ENCODE measurements around the gene THSD7B. TPM values are rescaled to one million over a fixed set of nuclear protein-coding genes. Genes with fewer than 3 reads are reported as not detected.

Gene THSD7B
- polyA plus RNA-seq, 1 experiment: not detected

- DNase-seq (ENCODE audit: low read depth, low spot score): no peak
- ChIA-PET POLR2A (no interaction called here), CTCF (no interaction called here)
- Histone ChIP-seq H3K27ac (ENCODE audit: low read depth, low read length) (no peak overlapping the region), H3K4me3 (ENCODE audit: low read depth, low read length) (no peak overlapping the region), H3K9me3 (ENCODE audit: control insufficient read depth, insufficient read depth, low read length) (peaks cover 16% of the 10 kb centered on the region), H3K27me3 (ENCODE audit: control insufficient read depth, insufficient read depth, low read length) (no peaks in the 10 kb centered on the region)
- TF ChIP-seq CTCF (IDR thresholded peaks at IDR 0.05; ENCODE audit: low read depth, low read length): no peak
Measured at GRCh38 chr2:137254052-137254451, 488.7 kb downstream of the THSD7B start.

GRCh38 chr2:137255345-137255744, 490.0 kb downstream of the THSD7B start:
- no peak for DNase-seq (ENCODE audit: low read depth, low spot score)
- ChIA-PET CTCF (no interaction called here), POLR2A (no interaction called here)
- no peak for TF ChIP-seq CTCF (IDR thresholded peaks at IDR 0.05; ENCODE audit: low read depth, low read length)
- no peak overlapping the region for H3K4me3 ChIP-seq (ENCODE audit: low read depth, low read length)
- no peak overlapping the region for H3K27ac ChIP-seq (ENCODE audit: low read depth, low read length)
- peaks cover 17% of the 10 kb centered on the region for H3K9me3 ChIP-seq (ENCODE audit: control insufficient read depth, insufficient read depth, low read length)
- no peaks in the 10 kb centered on the region for H3K27me3 ChIP-seq (ENCODE audit: control insufficient read depth, insufficient read depth, low read length)

- no peak overlapping the region for H3K27ac ChIP-seq (ENCODE audit: low read depth, low read length)
- POLR2A ChIA-PET: no interaction called here
- CTCF ChIA-PET: no interaction called here
- no peaks in the 10 kb centered on the region for H3K27me3 ChIP-seq (ENCODE audit: control insufficient read depth, insufficient read depth, low read length)
- no peak for DNase-seq (ENCODE audit: low read depth, low spot score)
- TF ChIP-seq CTCF (IDR thresholded peaks at IDR 0.05; ENCODE audit: low read depth, low read length): no peak
- peaks cover 19% of the 10 kb centered on the region for H3K9me3 ChIP-seq (ENCODE audit: control insufficient read depth, insufficient read depth, low read length)
- no peak overlapping the region for H3K4me3 ChIP-seq (ENCODE audit: low read depth, low read length)
Measured at GRCh38 chr2:137255990-137256389, 490.6 kb downstream of the THSD7B start.

- no peaks in the 10 kb centered on the region for H3K27me3 ChIP-seq (ENCODE audit: control insufficient read depth, insufficient read depth, low read length)
- peaks cover 7% of the 10 kb centered on the region; the same call in 1 of the 2 replicates for H3K9me3 ChIP-seq (ENCODE audit: control insufficient read depth, insufficient read depth, low read length)
- ChIA-PET CTCF (no interaction called here), POLR2A (no interaction called here)
- DNase-seq (ENCODE audit: low read depth, low spot score): no peak
- H3K4me3 ChIP-seq (ENCODE audit: low read depth, low read length): no peak overlapping the region
- TF ChIP-seq CTCF (IDR thresholded peaks at IDR 0.05; ENCODE audit: low read depth, low read length): no peak
- no peak overlapping the region for H3K27ac ChIP-seq (ENCODE audit: low read depth, low read length)
Measured at GRCh38 chr2:137261881-137262585, 496.7 kb downstream of the THSD7B start.

- ChIA-PET CTCF (no interaction called here), POLR2A (no interaction called here)
- TF ChIP-seq CTCF (IDR thresholded peaks at IDR 0.05; ENCODE audit: low read depth, low read length): no peak
- no peaks in the 10 kb centered on the region for H3K27me3 ChIP-seq (ENCODE audit: control insufficient read depth, insufficient read depth, low read length)
- H3K27ac ChIP-seq (ENCODE audit: low read depth, low read length): no peak overlapping the region
- H3K4me3 ChIP-seq (ENCODE audit: low read depth, low read length): no peak overlapping the region
- peaks cover 7% of the 10 kb centered on the region; the same call in 1 of the 2 replicates for H3K9me3 ChIP-seq (ENCODE audit: control insufficient read depth, insufficient read depth, low read length)
- DNase-seq (ENCODE audit: low read depth, low spot score): no peak
Measured at GRCh38 chr2:137262594-137262993, 497.2 kb downstream of the THSD7B start.

Data from AG04450 (cell line).